Measurements from ENCODE around the gene ZNF273.

ZNF273 gene

GRCh38 chr7:64878684-64879083 is 24.4 kb upstream of the ZNF273 start:
- no peaks in the 10 kb centered on the region for H3K36me3 ChIP-seq (replicated peaks)
- TF ChIP-seq CTCF (IDR thresholded peaks at IDR 0.05; ENCODE audit: low read depth, low read length, missing control alignments): no peak
- in situ Hi-C loops (cut with HindIII; ENCODE audit: low pct_ligation_motif_present, low sequenced_read_pairs): no loop called here
- no peak overlapping the region for H3K27ac ChIP-seq
- no peaks in the 10 kb centered on the region for H3K27me3 ChIP-seq (replicated peaks)
- DNase-seq: no peak
- no peak overlapping the region for H3K4me3 ChIP-seq (ENCODE audit: low read depth, low read length)

- no peak for DNase-seq
- TF ChIP-seq CTCF (IDR thresholded peaks at IDR 0.05; ENCODE audit: low read depth, low read length, missing control alignments): no peak
- in situ Hi-C loops (cut with HindIII; ENCODE audit: low pct_ligation_motif_present, low sequenced_read_pairs): no loop called here
- Histone ChIP-seq H3K27ac (no peak overlapping the region), H3K36me3 (replicated peaks) (no peaks in the 10 kb centered on the region), H3K27me3 (replicated peaks) (no peaks in the 10 kb centered on the region), H3K4me3 (ENCODE audit: low read depth, low read length) (no peak overlapping the region)
Observed at GRCh38 chr7:64879086-64879730, 23.9 kb upstream of the ZNF273 start.

DNA sequence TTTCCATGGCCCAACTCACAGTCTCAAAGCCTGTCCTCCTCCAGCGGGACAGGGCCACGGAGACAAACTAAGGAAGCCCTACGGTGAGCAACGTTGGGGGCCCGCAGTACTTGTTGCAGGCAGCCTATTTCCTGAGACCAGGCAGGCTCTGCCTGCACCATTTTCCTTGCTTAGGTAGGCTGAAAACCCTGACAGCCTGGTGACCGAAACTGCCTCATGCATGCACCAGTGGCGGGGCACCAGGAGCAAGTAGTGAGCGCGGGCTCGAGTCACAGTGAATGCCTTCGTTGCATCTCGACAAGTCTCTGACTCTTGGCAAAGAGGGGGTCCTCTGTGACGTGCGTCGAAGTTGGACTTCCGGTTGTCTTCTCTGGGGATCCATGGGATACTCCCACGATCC is 23.3 kb upstream of the ZNF273 start:
- Histone ChIP-seq H3K4me3 (ENCODE audit: low read depth, low read length) (no peak overlapping the region), H3K27ac (no peak overlapping the region), H3K36me3 (replicated peaks) (no peaks in the 10 kb centered on the region), H3K27me3 (replicated peaks) (no peaks in the 10 kb centered on the region)
- TF ChIP-seq CTCF (IDR thresholded peaks at IDR 0.05; ENCODE audit: low read depth, low read length, missing control alignments): no peak
- in situ Hi-C loops (cut with HindIII; ENCODE audit: low pct_ligation_motif_present, low sequenced_read_pairs): no loop called here
- no peak for DNase-seq

- H3K36me3 ChIP-seq (replicated peaks): no peaks in the 10 kb centered on the region
- no peak overlapping the region for H3K27ac ChIP-seq
- no peaks in the 10 kb centered on the region for H3K27me3 ChIP-seq (replicated peaks)
- no peak for TF ChIP-seq CTCF (IDR thresholded peaks at IDR 0.05; ENCODE audit: low read depth, low read length, missing control alignments)
- in situ Hi-C loops (cut with HindIII; ENCODE audit: low pct_ligation_motif_present, low sequenced_read_pairs): no loop called here
- H3K4me3 ChIP-seq (ENCODE audit: low read depth, low read length): no peak overlapping the region
- no peak for DNase-seq
Observed at GRCh38 chr7:64880322-64881297, 22.5 kb upstream of the ZNF273 start.

GRCh38 chr7:64881461-64882287 is 21.4 kb upstream of the ZNF273 start:
- Histone ChIP-seq H3K36me3 (replicated peaks) (no peaks in the 10 kb centered on the region), H3K4me3 (ENCODE audit: low read depth, low read length) (no peak overlapping the region), H3K27me3 (replicated peaks) (no peaks in the 10 kb centered on the region), H3K27ac (no peak overlapping the region)
- no peak for TF ChIP-seq CTCF (IDR thresholded peaks at IDR 0.05; ENCODE audit: low read depth, low read length, missing control alignments)
- in situ Hi-C loops (cut with HindIII; ENCODE audit: low pct_ligation_motif_present, low sequenced_read_pairs): no loop called here
- no peak for DNase-seq

All from brain microvascular endothelial cell (primary cell).